ENCODE results near the gene KRT12.
"Not testable (repeated sequence)": the region's sequence is repeated elsewhere in the genome, so short reads cannot be mapped to it uniquely, and the experiment has no call there.

The KRT12 gene

GRCh38 chr17:40841246-40841645, 25.8 kb downstream of the KRT12 start:
- no peak for DNase-seq

GRCh38 chr17:40839194-40839593, 27.8 kb downstream of the KRT12 start:
- DNase-seq = no peak

- no peak for DNase-seq
Observed at GRCh38 chr17:40836020-40836419, 31.0 kb downstream of the KRT12 start.

GRCh38 chr17:40833882-40834281, 33.1 kb downstream of the KRT12 start:
- DNase-seq = no peak

GRCh38 chr17:40832840-40833239, 34.2 kb downstream of the KRT12 start:
- no peak for DNase-seq

- no peak for DNase-seq
Observed at GRCh38 chr17:40830085-40830776, 36.8 kb downstream of the KRT12 start.

GRCh38 chr17:40828454-40829044, 38.5 kb downstream of the KRT12 start:
- no peak for DNase-seq

- DNase-seq = peak; percentile 14
Observed at GRCh38 chr17:40827746-40828453, 39.1 kb downstream of the KRT12 start.

GRCh38 chr17:40825599-40825998, 41.4 kb downstream of the KRT12 start:
- no peak for DNase-seq

GRCh38 chr17:40824015-40824832, 42.8 kb downstream of the KRT12 start:
- DNase-seq = no peak

- DNase-seq = no peak
Observed at GRCh38 chr17:40822132-40822812, 44.8 kb downstream of the KRT12 start, which contains the start of gene KRT10. Gene KRT10, minus strand, starts transcription at chr17:40822614. Its CDS starts 29 bp downstream, at chr17:40822585.

GRCh38 chr17:40821536-40821935, 45.5 kb downstream of the KRT12 start:
- no peak for DNase-seq

GRCh38 chr17:40820228-40820838, 46.7 kb downstream of the KRT12 start:
- DNase-seq = peak; percentile 15

GRCh38 chr17:40819528-40820125, 47.4 kb downstream of the KRT12 start:
- no peak for DNase-seq

- DNase-seq = peak; percentile 87
Observed at GRCh38 chr17:40818733-40819527, 48.1 kb downstream of the KRT12 start.

GRCh38 chr17:40818343-40818732, 48.7 kb downstream of the KRT12 start:
- no peak for DNase-seq

GRCh38 chr17:40817103-40817682, 49.8 kb downstream of the KRT12 start:
- no peak for DNase-seq

GRCh38 chr17:40816569-40816968, 50.5 kb downstream of the KRT12 start:
- DNase-seq = no peak

GRCh38 chr17:40815381-40815780, 51.6 kb downstream of the KRT12 start:
- DNase-seq = no peak

- not testable (repeated sequence) for DNase-seq
Observed at GRCh38 chr17:40814657-40815056, 52.4 kb downstream of the KRT12 start.

Measured in activated CD4-positive, alpha-beta T cell treated with anti-CD3 and anti-CD28 coated beads for 48 hours (primary cell).